Medulla oblongata (tissue), 1 donor: ENCODE measurements around the gene SMYD3.
A peak's percentile ranks its signal among the peaks of the same experiment; 100 is the strongest.

Experiments used
- DNase-seq: peaks from one replicate; pipeline ENCODE4 v3.0.0-alpha.2; 2015; ENCODE audit errors: extremely low spot score

Gene SMYD3

GRCh38 chr1:245915406-245915805 is 591.7 kb downstream of the SMYD3 start:
- DNase-seq = no peak

- no peak for DNase-seq
Observed at GRCh38 chr1:245908543-245908942, 598.5 kb downstream of the SMYD3 start.

GRCh38 chr1:245906207-245906606 is 600.9 kb downstream of the SMYD3 start:
- no peak for DNase-seq

- no peak for DNase-seq
Observed at GRCh38 chr1:245903851-245904250, 603.2 kb downstream of the SMYD3 start.

GRCh38 chr1:245901565-245901964 is 605.5 kb downstream of the SMYD3 start:
- no peak for DNase-seq

- no peak for DNase-seq
Observed at GRCh38 chr1:245901037-245901436, 606.0 kb downstream of the SMYD3 start.

- DNase-seq = no peak
Observed at GRCh38 chr1:245898581-245898980, 608.5 kb downstream of the SMYD3 start.

GRCh38 chr1:245896258-245896657 is 610.8 kb downstream of the SMYD3 start:
- no peak for DNase-seq

- no peak for DNase-seq
Observed at GRCh38 chr1:245895455-245895959, 611.6 kb downstream of the SMYD3 start.

GRCh38 chr1:245894843-245895242 is 612.2 kb downstream of the SMYD3 start:
- DNase-seq = peak; percentile 48

GRCh38 chr1:245893025-245893424 is 614.1 kb downstream of the SMYD3 start:
- no peak for DNase-seq

GRCh38 chr1:245888809-245889208 is 618.3 kb downstream of the SMYD3 start:
- no peak for DNase-seq

- DNase-seq = no peak
Observed at GRCh38 chr1:245887829-245888228, 619.2 kb downstream of the SMYD3 start.

- no peak for DNase-seq
Observed at GRCh38 chr1:245881767-245882391, 625.2 kb downstream of the SMYD3 start.

GRCh38 chr1:245880754-245881403 is 626.2 kb downstream of the SMYD3 start:
- no peak for DNase-seq

- no peak for DNase-seq
Observed at GRCh38 chr1:245879091-245879490, 628.0 kb downstream of the SMYD3 start.

GRCh38 chr1:245878585-245878984 is 628.5 kb downstream of the SMYD3 start:
- DNase-seq = no peak

- DNase-seq = no peak
Observed at GRCh38 chr1:245877976-245878375, 629.1 kb downstream of the SMYD3 start.

- no peak for DNase-seq
Observed at GRCh38 chr1:245876586-245876985, 630.5 kb downstream of the SMYD3 start.

GRCh38 chr1:245875581-245876261 is 631.4 kb downstream of the SMYD3 start:
- no peak for DNase-seq

GRCh38 chr1:245874942-245875580 is 632.0 kb downstream of the SMYD3 start:
- DNase-seq = no peak

- DNase-seq = no peak
Observed at GRCh38 chr1:245873883-245874671, 633.0 kb downstream of the SMYD3 start.
